ENCODE measurements around the gene CD3G.

DNA sequence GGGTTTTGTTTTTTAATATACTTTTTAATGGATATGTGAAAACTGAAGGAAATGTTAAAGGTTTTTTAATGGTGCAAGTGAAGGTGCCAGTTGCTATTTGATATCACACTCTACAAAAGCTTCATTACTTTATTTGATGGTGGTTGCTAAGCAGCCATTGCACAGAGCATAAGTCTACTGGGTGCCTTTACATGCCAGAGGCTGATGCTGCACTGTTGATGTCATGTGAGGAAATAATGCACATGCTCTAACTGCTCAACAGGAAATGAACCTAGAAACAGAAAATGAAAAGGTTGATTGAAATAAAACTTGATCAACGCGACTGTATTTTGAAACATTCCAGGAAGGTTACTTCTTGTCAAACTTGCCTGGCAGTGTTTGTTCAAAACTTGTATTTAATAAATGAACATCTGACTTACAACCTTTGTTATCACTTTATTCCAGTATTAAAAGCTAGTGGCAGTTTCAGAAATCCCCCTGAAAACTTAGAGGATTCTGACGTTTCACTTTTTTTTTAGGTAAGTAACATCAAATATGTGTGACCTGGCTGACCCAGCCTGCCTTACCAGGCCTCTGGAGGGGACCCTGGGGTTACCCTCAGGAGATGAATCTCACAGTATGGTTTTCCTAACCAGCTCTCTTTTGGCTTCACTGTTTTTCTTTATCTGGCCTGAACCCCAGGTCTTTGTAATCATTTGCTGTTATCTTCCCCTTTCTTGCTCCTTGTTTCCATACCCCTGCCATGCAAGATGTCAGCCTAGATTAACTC is 54.8 kb downstream of the CD3G start:
- TF ChIP-seq CTCF (IDR thresholded peaks at IDR 0.05 in 4 of 5, conservative IDR thresholded peaks at IDR 0.05 in 1 of 5) (no peak), POLR2A (IDR thresholded peaks at IDR 0.05) (no peak)
